HG03469 (cell line): Measurements from ENCODE around the gene SYT7.

ENCODE experiments used
- ATAC-seq: cut with Tn5 transposase; IDR thresholded peaks from one replicate; pipeline ENCODE4 v1.9.1; 2021; ENCODE audit warnings: mild to moderate bottlenecking, moderate library complexity, moderate number of reproducible peaks; ENCODE audit not compliant: unreplicated experiment

Gene SYT7

DNA sequence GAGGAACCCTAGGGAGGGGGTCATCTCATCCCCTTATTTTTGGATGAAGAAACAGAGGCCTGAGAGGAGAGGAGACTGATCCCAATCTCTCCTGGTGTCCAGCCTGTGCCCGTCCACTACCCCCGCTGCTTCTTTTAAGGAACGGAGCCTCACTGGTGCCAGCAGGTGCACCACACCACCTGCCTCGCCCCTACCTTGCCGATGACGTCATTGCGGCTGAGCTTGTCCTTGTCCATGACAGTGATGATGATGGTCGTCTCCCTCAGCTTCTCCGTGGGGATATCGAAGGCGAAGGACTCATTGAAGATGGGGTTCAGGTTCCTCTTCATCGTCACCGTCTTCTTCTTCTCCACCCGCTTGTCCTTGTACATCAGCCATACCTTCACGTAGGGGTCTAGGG lies 58.0 kb downstream of the SYT7 start:
- ATAC-seq: no peak

DNA sequence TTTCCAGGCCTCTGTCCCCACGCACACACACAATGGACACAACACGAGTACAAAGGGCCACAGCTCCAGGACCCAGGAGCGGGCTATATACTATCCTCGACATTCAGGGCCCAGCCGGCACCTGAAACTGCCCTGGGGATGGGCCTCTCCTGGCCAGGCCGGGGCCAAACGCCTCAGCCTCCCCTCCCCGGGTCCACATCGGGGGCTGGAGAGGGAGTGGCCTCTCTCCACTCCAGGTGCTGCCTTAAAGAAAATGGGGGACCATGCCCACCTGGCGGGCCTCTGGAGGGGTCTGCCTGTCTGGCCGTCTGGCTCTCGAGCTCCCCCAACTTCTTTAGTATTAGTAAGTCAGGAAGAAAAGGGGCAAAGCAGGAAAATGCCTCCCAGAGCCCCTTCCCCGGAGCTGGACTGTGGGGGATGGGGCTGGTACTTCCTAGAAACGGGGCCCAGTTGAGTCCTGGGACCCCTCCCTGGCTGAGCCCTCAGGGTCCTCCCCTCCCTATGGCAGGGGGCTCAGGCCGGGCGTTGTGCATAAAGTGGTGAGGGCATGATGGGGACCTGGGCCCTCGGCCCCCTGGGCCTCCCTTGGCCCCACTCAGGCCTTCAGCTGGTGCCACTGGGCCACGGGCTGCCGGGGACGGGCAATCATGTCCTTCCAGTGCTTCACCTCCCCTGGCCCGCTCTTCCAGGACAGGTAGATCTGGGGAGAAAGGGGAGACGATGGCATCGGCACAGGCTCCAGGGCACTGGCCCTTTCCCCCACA lies 62.7 kb downstream of the SYT7 start:
- ATAC-seq: no peak

DNA sequence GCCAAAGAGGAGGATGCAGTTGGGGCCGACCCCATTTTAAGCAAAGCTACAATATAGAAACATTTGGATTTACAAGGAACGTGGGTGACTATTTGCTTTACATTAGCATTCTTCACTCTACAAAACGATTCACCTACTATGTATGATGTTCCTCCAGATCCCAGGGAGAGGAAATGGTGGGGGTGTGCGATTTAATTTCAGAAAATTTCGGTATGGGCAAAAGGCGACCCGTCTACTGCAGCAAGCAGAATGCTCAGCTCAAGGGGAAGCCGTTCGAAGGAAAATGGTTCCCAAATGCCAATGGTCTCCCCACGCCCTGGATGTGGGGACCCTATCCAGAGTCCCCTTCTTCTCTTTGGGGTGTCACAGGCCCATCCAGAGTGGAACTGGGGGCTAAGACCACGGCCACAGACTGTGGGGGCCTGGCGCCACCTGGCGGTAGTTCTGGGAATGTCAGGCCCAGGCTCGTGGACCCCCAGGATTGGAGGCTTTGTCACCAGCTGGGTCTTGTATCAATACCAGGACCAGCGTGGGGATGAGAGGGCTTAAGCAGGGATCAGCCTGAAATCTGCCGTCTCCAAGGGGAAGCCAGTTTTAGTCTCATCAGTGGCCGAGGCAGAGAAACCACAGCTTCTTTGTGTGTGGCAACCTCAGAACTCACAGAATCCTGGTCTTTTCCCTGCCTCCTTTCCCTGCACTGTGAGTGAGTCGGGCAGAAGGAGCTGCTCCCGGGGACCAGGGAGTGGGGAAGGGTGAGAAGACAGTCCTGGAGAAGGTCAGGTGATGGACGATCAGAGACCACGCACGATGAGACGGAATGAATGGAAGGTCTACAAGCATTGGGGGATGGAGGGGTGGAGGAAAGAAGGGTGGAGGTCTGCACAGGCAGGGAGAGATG lies 64.0 kb downstream of the SYT7 start:
- no peak for ATAC-seq

DNA sequence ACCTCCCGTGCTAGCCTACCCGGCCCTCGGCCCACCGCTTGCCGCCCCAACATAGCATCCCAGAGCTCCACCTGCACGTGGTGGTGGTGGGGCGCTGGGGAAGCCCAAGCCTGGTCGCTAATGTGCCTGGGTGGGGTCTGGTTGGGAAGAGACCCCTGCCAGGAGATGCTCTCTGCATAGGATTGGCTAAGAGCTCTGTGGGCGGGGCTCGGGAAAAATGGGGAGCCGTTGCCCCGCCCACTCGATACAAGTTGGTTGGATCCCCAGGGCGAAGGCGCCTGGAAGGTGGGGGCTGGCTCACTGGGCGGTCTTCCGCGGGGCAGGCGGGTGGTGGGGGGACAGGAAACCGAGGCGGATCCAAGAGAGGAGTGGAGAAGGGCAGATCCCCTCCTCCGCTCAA lies 64.7 kb downstream of the SYT7 start:
- ATAC-seq: no peak

DNA sequence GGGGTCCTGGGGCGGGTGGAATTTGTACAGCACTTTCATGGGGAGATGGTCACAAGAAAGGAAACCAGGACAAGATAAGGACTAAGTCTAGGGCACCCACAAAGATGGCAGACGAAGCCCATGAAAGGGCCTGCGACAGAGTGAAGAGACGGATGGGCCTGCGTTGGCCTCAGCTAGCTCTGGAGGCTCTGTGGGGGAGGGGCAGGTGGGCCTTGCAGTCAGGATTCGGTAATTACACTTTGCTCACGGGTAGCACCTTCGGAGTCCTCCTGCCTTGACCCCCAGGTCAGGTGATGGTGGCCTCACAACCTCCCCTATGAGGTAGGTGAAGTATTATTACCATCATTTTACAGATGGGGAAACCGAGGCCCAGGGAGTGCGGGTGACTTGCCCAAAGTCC lies 65.2 kb downstream of the SYT7 start:
- ATAC-seq: no peak

DNA sequence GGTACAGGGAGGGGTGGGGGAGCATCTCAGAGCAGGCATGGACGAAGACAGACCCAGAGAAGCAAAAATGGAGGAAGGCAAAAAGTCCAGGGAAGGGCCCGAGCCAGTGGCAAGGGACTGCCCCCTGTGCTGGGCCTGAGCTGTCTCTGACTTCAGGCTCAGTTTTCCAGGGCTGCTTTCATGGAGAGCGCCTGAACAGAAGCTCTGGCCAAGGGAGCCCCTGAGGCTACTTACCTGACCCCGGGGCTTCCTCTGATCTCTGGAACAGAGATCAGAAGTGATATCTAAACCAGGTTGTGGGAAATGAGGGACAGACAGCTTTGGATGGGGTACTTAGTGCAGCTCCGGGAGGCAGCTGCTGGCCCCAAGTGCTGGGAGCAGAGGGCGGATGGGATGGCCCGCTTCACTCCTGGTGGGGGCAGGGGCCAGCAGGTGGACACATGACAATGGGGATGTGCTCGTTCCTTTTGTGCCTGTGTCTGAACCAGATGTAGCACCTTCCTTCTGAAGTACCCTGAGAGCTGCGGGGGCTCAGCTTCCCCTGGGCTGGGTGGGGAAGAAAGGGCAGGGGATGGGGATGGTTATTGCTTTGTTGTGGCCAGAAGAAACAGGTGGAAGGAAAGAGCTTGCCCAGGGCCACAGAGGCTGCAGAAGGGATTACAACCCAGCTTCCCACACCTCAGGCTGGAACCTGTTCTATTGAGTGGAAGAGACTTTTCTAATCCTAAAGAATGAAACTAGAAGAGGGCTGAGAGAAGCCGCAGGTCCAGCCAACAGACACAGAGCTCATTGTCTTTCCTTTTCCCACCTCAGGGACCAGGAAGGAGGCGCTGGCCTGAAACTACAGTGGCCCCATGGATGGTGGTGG lies 66.6 kb downstream of the SYT7 start:
- no peak for ATAC-seq

DNA sequence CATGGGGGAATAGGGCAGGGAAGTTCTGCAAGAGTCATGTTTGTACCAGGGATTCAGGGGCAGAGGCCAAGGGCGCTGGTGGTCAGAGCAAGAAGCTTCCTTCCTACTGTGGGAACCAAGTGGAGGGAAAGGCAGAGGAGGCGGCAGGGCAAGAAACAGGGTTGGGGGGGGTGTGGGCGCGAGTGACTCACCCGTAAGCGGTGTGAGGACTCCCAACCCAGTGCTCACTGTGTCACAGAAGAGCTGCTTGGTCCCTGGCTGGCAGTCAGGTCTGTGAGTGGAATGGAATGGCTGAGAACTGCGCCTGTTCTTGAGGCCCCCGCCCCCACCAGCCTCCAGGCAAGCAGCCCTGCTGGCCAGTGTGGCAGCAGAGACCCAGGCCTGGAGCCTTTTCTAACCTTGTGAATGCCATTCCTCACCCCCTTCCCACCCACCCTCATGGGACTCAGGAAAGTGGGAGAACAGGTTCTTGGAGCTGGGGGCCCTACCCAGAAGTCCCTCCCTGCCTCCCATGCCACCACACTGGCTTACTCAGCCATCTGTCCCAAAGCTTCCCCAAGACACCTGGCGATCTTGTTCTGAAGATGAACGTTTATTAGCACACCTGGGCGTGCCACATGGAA lies 67.6 kb downstream of the SYT7 start:
- no peak for ATAC-seq

DNA sequence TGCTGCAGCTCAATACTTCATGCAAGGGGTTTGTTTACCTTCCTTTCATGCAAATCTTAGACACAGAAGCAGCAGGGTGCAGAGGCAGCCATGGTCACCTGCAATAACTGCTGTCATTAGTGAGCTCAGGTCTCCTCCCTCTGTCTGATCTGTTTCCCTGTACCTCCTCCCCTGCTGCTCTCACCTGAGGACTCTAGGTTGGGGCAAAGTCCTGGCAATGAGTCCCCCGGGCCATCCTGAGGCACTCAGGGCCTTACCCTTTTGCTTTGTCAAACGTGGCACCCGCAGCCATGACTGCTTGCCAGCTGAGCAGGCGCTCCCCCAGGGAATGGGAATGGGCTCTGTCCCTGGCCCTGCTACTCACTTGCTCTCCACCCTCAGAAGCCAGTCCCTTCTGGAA lies 68.4 kb downstream of the SYT7 start:
- no peak for ATAC-seq

DNA sequence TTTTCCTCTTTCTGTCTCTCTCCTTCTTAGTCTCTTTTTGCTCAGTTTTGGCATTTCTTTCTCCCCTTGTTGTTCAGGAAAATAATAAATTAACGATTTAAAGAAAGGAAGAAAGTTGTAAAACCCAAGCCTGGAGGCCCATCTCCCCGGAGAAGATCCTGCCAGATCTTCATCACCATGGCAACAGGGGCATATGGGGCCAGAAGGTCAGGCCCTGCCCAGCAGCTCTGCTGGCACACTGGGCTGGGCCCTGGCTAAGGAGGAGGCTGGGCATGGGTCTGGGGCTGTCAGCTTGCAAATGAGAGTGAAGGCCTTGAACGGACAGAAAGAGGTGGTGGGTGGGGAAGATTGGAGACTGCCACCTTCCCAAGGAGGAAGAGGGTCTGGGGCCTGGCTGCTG lies 69.5 kb downstream of the SYT7 start:
- ATAC-seq: no peak

DNA sequence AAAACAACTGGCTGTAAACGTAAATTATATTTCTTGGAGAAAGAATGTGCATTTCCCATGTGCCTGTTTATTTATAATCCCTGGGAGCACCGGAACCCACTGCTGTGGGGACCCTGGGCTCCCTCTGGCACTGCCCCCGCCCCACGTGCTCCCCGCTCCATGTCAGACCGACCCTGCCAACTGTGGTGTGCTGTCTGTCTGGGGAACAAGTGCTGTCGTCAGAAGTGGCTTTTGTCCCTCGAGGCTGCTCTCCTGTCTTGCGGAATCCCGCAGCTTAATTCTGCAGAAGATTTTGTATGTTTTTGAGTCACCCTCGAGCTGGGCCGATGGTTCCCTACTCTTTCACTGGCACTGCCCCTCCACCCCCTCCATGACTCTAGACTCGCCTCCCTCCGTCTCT lies 69.9 kb downstream of the SYT7 start:
- ATAC-seq: no peak

DNA sequence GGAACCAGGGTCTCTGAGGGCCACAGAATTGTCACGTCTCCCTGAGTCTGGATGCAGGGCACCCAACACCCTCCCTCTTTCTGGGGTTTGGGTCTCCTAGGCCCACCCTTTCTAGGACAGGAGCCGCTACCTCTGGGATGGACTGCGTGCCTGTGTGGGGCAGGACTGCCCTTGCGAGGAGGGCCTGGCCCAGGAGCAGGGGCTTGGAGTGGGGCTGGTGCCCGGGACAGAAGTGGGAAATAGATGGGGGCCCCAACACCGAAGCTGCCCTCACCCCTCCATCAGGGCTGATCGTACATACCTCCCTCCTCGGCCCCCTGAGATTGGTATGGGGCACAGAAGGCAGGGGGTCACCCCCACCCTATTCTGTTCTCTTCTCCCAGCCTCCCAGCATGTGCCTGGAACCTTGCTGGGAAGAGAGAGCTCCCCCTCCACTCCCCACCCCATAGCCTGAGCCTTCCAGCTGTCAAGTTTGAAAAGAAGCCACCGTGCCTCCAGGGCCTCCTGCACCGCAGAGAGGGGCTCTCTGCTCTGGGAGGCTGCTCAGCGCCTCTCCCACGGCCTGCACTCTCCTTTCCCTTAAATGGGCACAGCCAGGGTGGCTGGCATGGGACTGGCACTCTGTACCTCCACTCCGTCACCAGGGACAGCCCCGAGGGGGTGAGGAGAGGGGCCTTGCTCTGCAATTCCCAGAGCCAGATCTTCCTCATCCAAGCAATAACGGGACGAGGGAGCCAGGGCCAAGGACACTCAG lies 70.5 kb downstream of the SYT7 start:
- ATAC-seq: no peak

DNA sequence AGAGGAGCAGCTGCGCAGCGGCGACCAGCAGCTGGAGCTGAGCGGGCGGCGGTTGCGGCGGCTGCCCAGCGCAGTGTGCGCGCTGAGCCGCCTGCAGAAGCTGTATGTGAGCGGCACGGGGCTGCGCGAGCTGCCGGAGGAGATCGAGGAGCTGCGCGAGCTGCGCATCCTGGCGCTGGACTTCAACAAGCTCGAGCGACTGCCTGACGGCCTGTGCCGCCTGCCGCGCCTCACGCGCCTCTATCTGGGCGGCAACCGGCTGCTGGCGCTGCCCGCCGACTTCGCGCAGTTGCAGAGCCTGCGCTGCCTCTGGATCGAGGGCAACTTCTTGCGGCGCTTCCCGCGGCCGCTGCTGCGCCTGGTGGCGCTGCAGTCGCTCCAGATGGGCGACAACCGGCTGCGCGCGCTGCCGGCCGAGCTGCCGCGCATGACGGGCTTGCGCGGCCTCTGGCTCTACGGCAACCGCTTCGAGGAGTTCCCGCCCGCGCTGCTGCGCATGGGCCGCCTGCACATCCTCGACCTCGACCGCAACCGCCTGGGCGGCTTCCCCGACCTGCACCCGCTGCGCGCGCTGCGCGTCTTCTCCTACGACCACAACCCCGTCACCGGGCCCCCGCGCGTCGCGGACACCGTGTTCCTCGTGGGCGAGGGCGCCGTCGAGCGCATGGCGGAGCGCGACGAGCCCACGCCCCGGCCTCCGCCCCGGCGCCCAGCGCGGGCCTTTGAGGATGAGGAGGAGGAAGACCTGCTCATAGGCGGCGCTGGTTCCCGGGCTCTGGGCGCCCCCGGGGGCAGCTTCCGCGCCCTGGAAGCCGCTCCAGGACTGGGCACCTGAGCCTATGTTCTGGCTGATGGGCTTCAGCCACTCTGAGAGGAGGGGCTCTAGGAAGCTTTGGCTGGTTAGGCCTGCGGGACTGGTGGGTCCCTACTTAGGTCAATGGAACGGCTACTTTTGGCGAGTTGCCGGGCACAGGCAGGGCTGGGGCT lies 71.5 kb downstream of the SYT7 start:
- ATAC-seq: peak; percentile 63

DNA sequence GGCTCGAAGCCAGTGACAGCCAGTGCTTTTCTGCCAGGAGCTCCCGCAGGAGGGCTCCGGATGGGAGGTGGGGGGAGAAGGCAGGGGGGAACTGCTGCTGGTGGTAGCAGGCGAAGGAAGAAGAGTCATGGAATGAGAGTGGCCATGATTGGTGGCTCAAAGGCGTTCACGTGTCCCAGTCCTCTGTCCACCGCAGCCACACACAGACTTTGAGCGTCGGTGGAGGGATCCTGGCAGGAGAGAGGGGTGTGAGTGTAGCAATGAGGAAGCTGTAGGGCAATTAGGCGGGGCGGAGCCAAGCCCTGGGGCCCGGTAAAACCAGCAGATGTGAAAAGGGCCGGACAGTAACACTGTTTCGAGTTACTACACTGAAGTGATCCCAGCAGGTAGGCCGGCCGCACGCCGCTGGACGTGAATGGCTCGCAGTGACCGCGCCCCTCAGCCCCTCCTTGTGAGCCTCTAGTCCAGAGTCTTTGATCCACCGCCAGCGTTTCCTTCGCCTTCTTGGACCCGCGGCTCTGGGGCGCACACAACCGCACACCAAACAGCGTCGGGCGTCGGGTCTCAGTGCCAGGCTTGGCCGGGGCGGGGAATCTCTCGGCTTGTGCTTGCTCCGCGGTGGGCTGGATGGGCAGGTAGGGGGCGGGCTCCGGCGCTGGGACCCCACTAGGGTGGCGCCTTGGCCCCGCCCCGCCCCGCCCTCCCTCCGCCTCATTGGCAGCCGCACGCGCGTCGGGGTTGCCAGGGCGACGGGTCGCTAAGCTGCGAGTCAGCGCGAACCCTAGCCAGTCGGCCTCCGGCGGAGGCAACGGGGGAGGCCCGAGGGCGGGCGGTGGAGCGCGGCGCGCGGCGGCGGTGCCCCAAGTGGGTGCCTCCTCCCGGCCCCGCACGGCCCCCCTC lies 72.7 kb downstream of the SYT7 start, which contains the start of gene LRRC10B:
Gene LRRC10B, plus strand, starts transcription at position 788 of the 900 bp plus-strand sequence. CDS start 250 bp downstream, outside the sequence.
- ATAC-seq: no peak

DNA sequence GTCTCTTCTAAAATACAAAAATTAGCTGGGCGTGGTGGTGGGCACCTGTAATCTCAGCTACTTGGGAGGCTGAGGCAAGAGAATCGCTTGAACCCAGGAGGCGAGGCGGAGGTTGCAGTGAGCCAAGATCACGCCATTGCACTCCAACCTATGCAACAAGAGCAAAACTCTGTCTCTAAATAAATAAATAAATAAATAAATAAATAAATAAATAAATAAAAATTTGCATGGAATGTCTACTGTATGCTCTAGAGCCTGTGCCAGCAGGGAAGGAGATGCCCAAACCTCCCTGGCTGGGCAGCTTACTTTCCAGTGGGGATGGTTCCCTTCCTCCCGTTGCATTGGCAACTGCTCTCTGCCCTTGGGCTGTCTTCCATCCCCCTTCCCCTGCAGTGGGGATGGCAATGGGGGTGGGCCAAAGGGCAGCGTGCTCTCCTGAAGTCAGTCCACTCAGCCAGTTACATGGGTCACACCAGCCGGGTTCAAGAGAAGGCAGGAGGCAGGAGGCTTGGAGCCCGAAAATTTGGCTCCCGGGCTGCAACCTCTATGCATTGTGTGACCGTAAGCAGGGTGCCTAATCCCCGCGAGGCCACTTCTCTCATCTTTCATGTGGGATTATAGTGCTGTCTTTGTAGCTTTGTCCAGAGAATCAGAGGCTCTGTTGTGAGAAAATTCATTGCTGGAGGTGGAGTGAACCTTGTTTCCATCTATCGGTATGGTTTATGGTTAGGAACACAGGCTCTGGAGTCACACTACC lies 73.7 kb downstream of the SYT7 start:
- no peak for ATAC-seq

DNA sequence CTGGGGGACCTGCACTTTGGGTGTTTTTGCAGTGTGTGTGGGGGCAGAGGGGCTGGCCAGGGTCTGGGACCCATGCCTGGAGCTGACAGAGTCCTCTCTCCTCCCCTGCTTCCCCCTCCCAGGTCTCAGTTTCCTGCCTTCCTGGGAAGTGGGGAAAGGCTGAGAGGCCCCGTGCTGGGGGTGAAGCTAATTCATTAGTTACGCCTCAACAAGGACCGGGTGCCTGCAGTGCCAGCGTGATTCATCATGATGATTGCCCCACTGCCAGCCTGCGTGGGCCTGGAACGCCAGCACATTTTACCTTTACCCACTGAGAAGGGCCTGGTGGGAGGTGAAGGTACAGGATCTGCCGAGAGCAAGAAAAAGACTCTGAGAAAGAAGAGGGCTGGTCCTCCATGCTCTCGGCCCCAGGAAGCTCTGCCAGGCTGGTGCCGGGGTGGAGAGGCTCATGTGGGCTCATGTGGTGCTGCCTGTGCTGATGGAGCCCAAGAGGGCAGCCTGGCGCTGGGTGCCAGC lies 75.2 kb downstream of the SYT7 start:
- ATAC-seq: no peak

DNA sequence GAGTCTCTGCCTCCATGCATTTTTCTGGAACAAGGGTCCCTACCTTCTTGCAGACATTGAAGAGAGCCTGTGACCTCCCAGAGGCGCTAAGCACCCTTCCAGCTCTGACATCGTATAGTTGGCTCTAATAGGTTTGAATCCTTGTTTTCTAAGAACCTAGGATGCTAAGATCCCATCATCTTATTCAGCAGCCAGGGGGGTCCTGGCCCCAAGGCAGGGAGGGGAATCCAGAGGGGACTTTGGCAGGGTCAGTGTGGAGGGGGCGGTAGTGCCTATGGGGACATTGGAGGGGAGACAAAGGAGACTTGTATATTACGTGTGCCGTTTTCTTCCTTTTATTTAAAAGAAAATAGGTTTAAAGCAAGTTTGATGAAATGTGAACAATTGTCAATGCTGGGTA lies 75.8 kb downstream of the SYT7 start:
- no peak for ATAC-seq
